ENCODE measurements around the gene PAQR8. TPM values are rescaled to one million over a fixed set of nuclear protein-coding genes. Genes with fewer than 3 reads are reported as not detected.

The PAQR8 gene
- total RNA-seq, 1 experiment from 2014 or later, result 3.6 TPM

- ChIA-PET CTCF (no interaction called here), POLR2A (no interaction called here)
- H3K9me3 ChIP-seq (ENCODE audit: control insufficient read depth, insufficient read depth, low read depth, low read length), result no peaks in the 10 kb centered on the region
- intact Hi-C loops (cut with micrococcal nuclease; ENCODE audit: unreplicated experiment), result no loop called here
- DNase-seq (ENCODE audit: low read depth, low spot score) (no peak), ATAC-seq (no peak)
- H3K36me3 ChIP-seq (ENCODE audit: control insufficient read depth, insufficient read depth, low read length), result no peaks in the 10 kb centered on the region
- H3K4me3 ChIP-seq (ENCODE audit: low read depth in 2 of 2, low read length in 2 of 2), result no peak overlapping the region
- no peaks in the 10 kb centered on the region for H3K27me3 ChIP-seq (ENCODE audit: control insufficient read depth, insufficient read depth, low read length)
- BruUV-seq (replicated peaks), result no TSS peak
- no peak overlapping the region for H3K27ac ChIP-seq (ENCODE audit: low read length)
- TF ChIP-seq REST (IDR thresholded peaks at IDR 0.05; ENCODE audit: insufficient read depth in 1 of 2, low read depth in 2 of 2, low read length in 1 of 2) (no peak), CTCF (IDR thresholded peaks at IDR 0.05) (no peak), SIN3A (IDR thresholded peaks at IDR 0.05; ENCODE audit: borderline replicate concordance, insufficient read depth, low read depth, low read length) (no peak), POLR2AphosphoS5 (IDR thresholded peaks at IDR 0.05; ENCODE audit: low read depth, low read length) (no peak), TCF7L2 (IDR thresholded peaks at IDR 0.05; ENCODE audit: low read depth, low read length) (no peak)
- in situ Hi-C loops (cut with HindIII; ENCODE audit: low pct_unique_long_range_greater_than_20kb, low sequenced_read_pairs), result no loop called here
- no peaks in the 10 kb centered on the region for H3K4me1 ChIP-seq (ENCODE audit: control insufficient read depth, insufficient read depth, low read length)
Measured at GRCh38 chr6:52381249-52381648, 19.3 kb downstream of the PAQR8 start.

DNA sequence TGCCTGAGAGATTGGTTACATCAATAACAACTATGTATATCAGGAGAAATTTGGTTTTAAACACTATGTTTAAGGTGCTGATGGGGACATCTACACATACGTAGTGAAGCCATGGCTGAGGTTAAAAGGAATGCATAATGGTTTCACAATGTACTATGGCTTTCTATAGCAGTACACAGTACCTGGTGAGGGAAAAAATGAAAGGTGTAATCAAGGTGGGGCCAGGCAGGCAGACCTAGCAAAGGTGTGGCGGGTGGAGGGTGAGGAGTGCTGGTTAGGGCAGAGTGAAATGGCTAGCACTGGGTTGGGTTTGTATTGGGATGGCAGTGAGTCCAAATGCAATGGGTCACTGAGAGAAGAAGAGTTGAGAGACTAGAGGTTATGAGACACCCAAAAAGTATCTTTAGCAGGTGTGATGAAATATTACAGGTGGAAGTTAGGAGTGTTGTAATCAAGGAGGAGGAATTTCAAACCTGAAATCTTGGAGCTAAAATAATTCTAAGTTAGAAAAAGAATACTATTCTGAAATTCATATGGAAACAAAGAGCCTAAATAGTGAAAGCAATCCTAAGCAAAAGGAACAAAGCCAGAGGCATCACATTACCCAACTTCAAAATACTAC lies 22.3 kb downstream of the PAQR8 start:
- intact Hi-C loops (cut with micrococcal nuclease; ENCODE audit: unreplicated experiment) (no loop called here), in situ Hi-C loops (cut with HindIII; ENCODE audit: low pct_unique_long_range_greater_than_20kb, low sequenced_read_pairs) (no loop called here)
- ChIA-PET CTCF (no interaction called here), POLR2A (no interaction called here)
- TF ChIP-seq SIN3A (IDR thresholded peaks at IDR 0.05; ENCODE audit: borderline replicate concordance, insufficient read depth, low read depth, low read length) (no peak), TCF7L2 (IDR thresholded peaks at IDR 0.05; ENCODE audit: low read depth, low read length) (no peak), CTCF (IDR thresholded peaks at IDR 0.05) (no peak), REST (IDR thresholded peaks at IDR 0.05; ENCODE audit: insufficient read depth in 1 of 2, low read depth in 2 of 2, low read length in 1 of 2) (no peak), POLR2AphosphoS5 (IDR thresholded peaks at IDR 0.05; ENCODE audit: low read depth, low read length) (no peak)
- no peak overlapping the region for H3K4me3 ChIP-seq (ENCODE audit: low read depth in 2 of 2, low read length in 2 of 2)
- H3K9me3 ChIP-seq (ENCODE audit: control insufficient read depth, insufficient read depth, low read depth, low read length), result peaks cover 5% of the 10 kb centered on the region; the same call in 1 of the 2 replicates
- BruUV-seq (replicated peaks), result no TSS peak
- no peak overlapping the region for H3K27ac ChIP-seq (ENCODE audit: low read length)
- no peak for DNase-seq (ENCODE audit: low read depth, low spot score)
- H3K4me1 ChIP-seq (ENCODE audit: control insufficient read depth, insufficient read depth, low read length), result peaks cover 2% of the 10 kb centered on the region; the same call in 1 of the 2 replicates
- no peak for ATAC-seq
- H3K36me3 ChIP-seq (ENCODE audit: control insufficient read depth, insufficient read depth, low read length), result no peaks in the 10 kb centered on the region
- H3K27me3 ChIP-seq (ENCODE audit: control insufficient read depth, insufficient read depth, low read length), result no peaks in the 10 kb centered on the region

Measured in Panc1 (cell line).